ENCODE results near the gene DDX47. TPM values are rescaled to one million over a fixed set of nuclear protein-coding genes. Genes with fewer than 3 reads are reported as not detected.

The DDX47 gene
- total and polyA plus RNA-seq, 10 of the 15 experiments (the other 5 are each of a cell fraction or from before 2014, with no cell fraction given), result 84.8 to 266 (median 120) TPM

DNA sequence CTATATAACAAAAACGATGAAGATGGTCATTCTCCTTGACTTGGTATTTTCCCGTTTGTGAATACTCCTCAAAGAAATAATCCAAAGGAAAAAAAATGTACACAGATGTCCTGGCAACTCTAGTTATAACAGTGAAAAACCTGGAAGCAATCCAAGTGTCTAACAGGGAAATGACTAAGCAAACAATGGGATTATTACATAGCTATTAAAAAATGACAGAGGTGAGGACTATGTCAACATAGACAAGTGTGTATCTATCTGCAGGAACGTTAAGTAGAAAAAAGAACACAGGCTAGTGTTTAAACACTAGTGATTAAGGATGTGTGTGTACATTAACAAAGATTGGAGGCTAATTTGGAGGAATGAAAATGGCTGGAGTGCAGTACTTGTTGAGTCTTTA lies 33.6 kb upstream of the DDX47 start:
- H3K36me3 ChIP-seq (ENCODE audit: control insufficient read depth in 2 of 2, insufficient read depth in 2 of 2, low read length in 1 of 2), result no peaks in the 10 kb centered on the region
- H3K9me3 ChIP-seq (replicated peaks; ENCODE audit: control insufficient read depth, insufficient read depth, low read length), result no peaks in the 10 kb centered on the region
- H3K27me3 ChIP-seq (replicated peaks in 1 of 2; ENCODE audit: control insufficient read depth in 2 of 2, insufficient read depth in 2 of 2, low read length in 1 of 2), result no peaks in the 10 kb centered on the region
- SMC1A ChIA-PET (ENCODE audit: uncharacterized antibody, unreplicated experiment), result no interaction called here
- no peak overlapping the region for H3K9ac ChIP-seq (ENCODE audit: control insufficient read depth, insufficient read depth, low read length)
- CTCF ChIA-PET, result interaction anchor here (1.2 to 2.1 kb wide), 2 partner anchors 9 to 43 kb away, joined by 6 to 7 read pairs; no protein-coding TSS in a partner anchor
- H3K79me2 ChIP-seq (ENCODE audit: control insufficient read depth, insufficient read depth, low read length), result no peaks in the 10 kb centered on the region
- DNase-seq (ENCODE audit: low read depth, low spot score) (no peak), FAIRE-seq (peak; percentile 38), ATAC-seq (no peak)
- intact Hi-C loops (cut with micrococcal nuclease; ENCODE audit: unreplicated experiment), result no loop called here
- 17% methylated on average over 3 of the region's 3 CpGs for WGBS (ENCODE audit: insufficient coverage, insufficient replicate concordance, low lambda C conversion rate, missing lambda C conversion rate)
- in situ Hi-C loops (cut with MboI), result no loop called here
- BruUV-seq (replicated peaks), result no TSS peak
- RAD21 ChIA-PET (ENCODE audit: unreplicated experiment), result interaction anchor here (0.9 kb wide), 1 partner anchor 9 kb away, joined by 3 read pairs; no protein-coding TSS in a partner anchor
- H2AFZ ChIP-seq (ENCODE audit: control insufficient read depth, low read depth, low read length), result no peak overlapping the region
- no peak for TF ChIP-seq ZNF622 (IDR thresholded peaks at IDR 0.05)
- no peak for TF ChIP-seq DPF2 (IDR thresholded peaks at IDR 0.05)
- TF ChIP-seq TBL1XR1 (IDR thresholded peaks at IDR 0.05; ENCODE audit: low read depth, low read length), result no peak
- no peak for TF ChIP-seq EP300 (IDR thresholded peaks at IDR 0.05; ENCODE audit: borderline replicate concordance in 1 of 2, control insufficient read depth in 1 of 2, low read depth in 2 of 2, low read length in 2 of 2)
- TF ChIP-seq MXI1 (IDR thresholded peaks at IDR 0.05; ENCODE audit: low read depth, low read length), result no peak
- no peak for TF ChIP-seq GABPA (IDR thresholded peaks at IDR 0.05; ENCODE audit: low read depth)
- H4K20me1 ChIP-seq (ENCODE audit: control insufficient read depth, insufficient read depth), result no peaks in the 10 kb centered on the region
- POLR2A ChIA-PET, result interaction anchor here (0.7 to 1.0 kb wide), 2 partner anchors 64 to 286 kb away, joined by 4 to 5 read pairs; no protein-coding TSS in a partner anchor
- H3K4me2 ChIP-seq (ENCODE audit: control insufficient read depth, insufficient read depth), result no peak overlapping the region
- no peak overlapping the region for H3K27ac ChIP-seq (ENCODE audit: control insufficient read depth, insufficient read depth)
- H3K4me3 ChIP-seq, result no peak overlapping the region
- H3K4me1 ChIP-seq (ENCODE audit: control insufficient read depth, insufficient read depth, low read length), result no peaks in the 10 kb centered on the region

DNA sequence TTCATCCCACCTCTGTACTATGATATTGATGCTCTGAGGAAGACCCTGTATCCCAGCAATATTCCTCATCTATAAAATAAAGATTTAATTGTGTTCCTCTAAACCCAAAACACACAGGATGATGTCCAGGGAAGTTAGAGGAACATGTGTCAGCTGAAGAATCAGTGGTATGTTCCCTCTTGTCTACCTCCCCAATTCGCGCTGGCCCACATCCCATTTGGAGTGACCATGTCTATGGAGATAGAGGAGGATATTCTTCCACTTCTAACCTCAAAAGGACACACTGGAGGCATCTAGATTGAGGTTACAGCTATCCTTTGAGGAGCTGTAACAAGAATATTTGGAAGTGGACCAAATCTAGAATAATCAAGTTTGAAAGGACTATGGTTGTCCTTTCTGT lies 29.0 kb upstream of the DDX47 start:
- H3K27me3 ChIP-seq (replicated peaks in 1 of 2; ENCODE audit: control insufficient read depth in 2 of 2, insufficient read depth in 2 of 2, low read length in 1 of 2), result no peaks in the 10 kb centered on the region
- no peak overlapping the region for H2AFZ ChIP-seq (ENCODE audit: control insufficient read depth, low read depth, low read length)
- intact Hi-C loops (cut with micrococcal nuclease; ENCODE audit: unreplicated experiment), result no loop called here
- DNase-seq (ENCODE audit: low read depth, low spot score), result no peak
- peaks cover 4% of the 10 kb centered on the region; the same call in 1 of the 2 replicates for H3K79me2 ChIP-seq (ENCODE audit: control insufficient read depth, insufficient read depth, low read length)
- in situ Hi-C loops (cut with MboI), result no loop called here
- H3K36me3 ChIP-seq (ENCODE audit: control insufficient read depth in 2 of 2, insufficient read depth in 2 of 2, low read length in 1 of 2), result no peaks in the 10 kb centered on the region
- no TSS peak for BruUV-seq (replicated peaks)
- no peak overlapping the region for H3K4me2 ChIP-seq (ENCODE audit: control insufficient read depth, insufficient read depth)
- 97% methylated on average over 2 of the region's 2 CpGs for WGBS (ENCODE audit: insufficient coverage, insufficient replicate concordance, low lambda C conversion rate, missing lambda C conversion rate)
- CTCF ChIA-PET, result interaction anchor here (2.1 kb wide), 1 partner anchor 132 kb away, joined by 5 read pairs; no protein-coding TSS in a partner anchor
- FAIRE-seq, result no peak
- no peak for ATAC-seq
- H4K20me1 ChIP-seq (ENCODE audit: control insufficient read depth, insufficient read depth), result no peaks in the 10 kb centered on the region
- RAD21 ChIA-PET (ENCODE audit: unreplicated experiment), result no interaction called here
- SMC1A ChIA-PET (ENCODE audit: uncharacterized antibody, unreplicated experiment), result interaction anchor here (1.3 to 7.9 kb wide), 2 partner anchors 30 to 428 kb away, joined by 3 to 88 read pairs; partner anchors contain the start of gene DDX47
- no peak overlapping the region for H3K27ac ChIP-seq (ENCODE audit: control insufficient read depth, insufficient read depth)
- H3K9me3 ChIP-seq (replicated peaks; ENCODE audit: control insufficient read depth, insufficient read depth, low read length), result no peaks in the 10 kb centered on the region
- POLR2A ChIA-PET, result no interaction called here
- no peak overlapping the region for H3K9ac ChIP-seq (ENCODE audit: control insufficient read depth, insufficient read depth, low read length)
- H3K4me1 ChIP-seq (ENCODE audit: control insufficient read depth, insufficient read depth, low read length), result peaks cover 17% of the 10 kb centered on the region
- no peak overlapping the region for H3K4me3 ChIP-seq
- TF ChIP-seq ZBED1 (IDR thresholded peaks at IDR 0.05; ENCODE audit: borderline replicate concordance) (no peak), CHD1 (IDR thresholded peaks at IDR 0.05; ENCODE audit: low read depth, low read length) (no peak), EZH2 (IDR thresholded peaks at IDR 0.05; ENCODE audit: borderline replicate concordance, control insufficient read depth, low read depth, low read length) (no peak), NR2C1 (IDR thresholded peaks at IDR 0.05) (no peak), SIX5 (IDR thresholded peaks at IDR 0.05; ENCODE audit: low read depth, low read length, severe bottlenecking) (no peak), KLF5 (IDR thresholded peaks at IDR 0.05; ENCODE audit: partially characterized antibody) (no peak), RBBP5 (conservative IDR thresholded peaks at IDR 0.05) (no peak), ZZZ3 (IDR thresholded peaks at IDR 0.05; ENCODE audit: control insufficient read depth, insufficient read length, low read depth) (no peak), ZNF384 (IDR thresholded peaks at IDR 0.05; ENCODE audit: borderline replicate concordance, low read depth, low read length) (no peak), RELA (IDR thresholded peaks at IDR 0.05; ENCODE audit: borderline replicate concordance, partially characterized antibody) (no peak)
- TF ChIP-seq, protein P1, sequence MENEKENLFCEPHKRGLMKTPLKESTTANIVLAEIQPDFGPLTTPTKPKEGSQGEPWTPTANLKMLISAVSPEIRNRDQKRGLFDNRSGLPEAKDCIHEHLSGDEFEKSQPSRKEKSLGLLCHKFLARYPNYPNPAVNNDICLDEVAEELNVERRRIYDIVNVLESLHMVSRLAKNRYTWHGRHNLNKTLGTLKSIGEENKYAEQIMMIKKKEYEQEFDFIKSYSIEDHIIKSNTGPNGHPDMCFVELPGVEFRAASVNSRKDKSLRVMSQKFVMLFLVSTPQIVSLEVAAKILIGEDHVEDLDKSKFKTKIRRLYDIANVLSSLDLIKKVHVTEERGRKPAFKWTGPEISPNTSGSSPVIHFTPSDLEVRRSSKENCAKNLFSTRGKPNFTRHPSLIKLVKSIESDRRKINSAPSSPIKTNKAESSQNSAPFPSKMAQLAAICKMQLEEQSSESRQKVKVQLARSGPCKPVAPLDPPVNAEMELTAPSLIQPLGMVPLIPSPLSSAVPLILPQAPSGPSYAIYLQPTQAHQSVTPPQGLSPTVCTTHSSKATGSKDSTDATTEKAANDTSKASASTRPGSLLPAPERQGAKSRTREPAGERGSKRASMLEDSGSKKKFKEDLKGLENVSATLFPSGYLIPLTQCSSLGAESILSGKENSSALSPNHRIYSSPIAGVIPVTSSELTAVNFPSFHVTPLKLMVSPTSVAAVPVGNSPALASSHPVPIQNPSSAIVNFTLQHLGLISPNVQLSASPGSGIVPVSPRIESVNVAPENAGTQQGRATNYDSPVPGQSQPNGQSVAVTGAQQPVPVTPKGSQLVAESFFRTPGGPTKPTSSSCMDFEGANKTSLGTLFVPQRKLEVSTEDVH (IDR thresholded peaks at IDR 0.05; ENCODE audit: low read depth, partially characterized antibody), result no peak

Measured in GM12878 (cell line).